ENCODE data around the gene PEF1. TPM values are rescaled to one million over a fixed set of nuclear protein-coding genes. Genes with fewer than 3 reads are reported as not detected.
A peak's percentile ranks its signal among the peaks of the same experiment; 100 is the strongest.

The PEF1 gene
- total RNA-seq, 1 donor from 2014 or later = 69.9 TPM

- intact Hi-C loops (cut with DNase I) = no loop called here
- no peaks in the 10 kb centered on the region for H3K27me3 ChIP-seq
- H3K36me3 ChIP-seq = no peaks in the 10 kb centered on the region
- ATAC-seq (no peak), DNase-seq (no peak)
- H3K4me3 ChIP-seq = no peak overlapping the region
- H3K27ac ChIP-seq = no peak overlapping the region
- no peaks in the 10 kb centered on the region for H3K9me3 ChIP-seq
- no peak for TF ChIP-seq CTCF (IDR thresholded peaks at IDR 0.05)
- H3K4me1 ChIP-seq = peaks cover 15% of the 10 kb centered on the region
These were observed 3.5 kb upstream of the PEF1 start for GRCh38 chr1:31648190-31648589.

GRCh38 chr1:31647106-31647505, 2.4 kb upstream of the PEF1 start:
- H3K9me3 ChIP-seq = no peaks in the 10 kb centered on the region
- intact Hi-C loops (cut with DNase I) = no loop called here
- H3K4me3 ChIP-seq = no peak overlapping the region
- no peak overlapping the region for H3K27ac ChIP-seq
- no peak for DNase-seq
- no peak for TF ChIP-seq CTCF (IDR thresholded peaks at IDR 0.05)
- no peak for ATAC-seq
- peaks cover 22% of the 10 kb centered on the region for H3K4me1 ChIP-seq
- no peaks in the 10 kb centered on the region for H3K36me3 ChIP-seq
- H3K27me3 ChIP-seq = no peaks in the 10 kb centered on the region

GRCh38 chr1:31646259-31646960, 1.7 kb upstream of the PEF1 start:
- DNase-seq (no peak), ATAC-seq (no peak)
- no peak overlapping the region for H3K4me3 ChIP-seq
- peaks cover 29% of the 10 kb centered on the region for H3K4me1 ChIP-seq
- intact Hi-C loops (cut with DNase I) = no loop called here
- no peaks in the 10 kb centered on the region for H3K36me3 ChIP-seq
- H3K9me3 ChIP-seq = no peaks in the 10 kb centered on the region
- no peak overlapping the region for H3K27ac ChIP-seq
- no peak for TF ChIP-seq CTCF (IDR thresholded peaks at IDR 0.05)
- no peaks in the 10 kb centered on the region for H3K27me3 ChIP-seq

GRCh38 chr1:31645274-31645568, 545 bp upstream of the PEF1 start:
- no peak for TF ChIP-seq CTCF (IDR thresholded peaks at IDR 0.05)
- ATAC-seq (no peak), DNase-seq (peak; percentile 91)
- no peaks in the 10 kb centered on the region for H3K27me3 ChIP-seq
- intact Hi-C loops (cut with DNase I) = no loop called here
- peak overlapping the region; percentile 97 for H3K4me3 ChIP-seq
- H3K27ac ChIP-seq = peak overlapping the region; percentile 100
- H3K9me3 ChIP-seq = no peaks in the 10 kb centered on the region
- peaks cover 40% of the 10 kb centered on the region for H3K4me1 ChIP-seq
- no peaks in the 10 kb centered on the region for H3K36me3 ChIP-seq

- intact Hi-C loops (cut with DNase I) = no loop called here
These were observed 608 bp downstream of the PEF1 start for GRCh38 chr1:31643976-31644559.

More at GRCh38 chr1:31643976-31644559, 608 bp downstream of the PEF1 start:
- no peaks in the 10 kb centered on the region for H3K27me3 ChIP-seq
- no peak for TF ChIP-seq CTCF (IDR thresholded peaks at IDR 0.05)
- H3K9me3 ChIP-seq = no peaks in the 10 kb centered on the region
- ATAC-seq = no peak
- no peak for DNase-seq
- peak overlapping the region; percentile 100 for H3K27ac ChIP-seq
- H3K4me1 ChIP-seq = peaks cover 51% of the 10 kb centered on the region
- no peaks in the 10 kb centered on the region for H3K36me3 ChIP-seq
- H3K4me3 ChIP-seq = peak overlapping the region; percentile 97
